Hematopoietic multipotent progenitor cell treated with erythropoietin and hydrocortisone succinate and interleukin-3 and kit ligand, for 17 days (in vitro differentiated cells): ENCODE data around the gene ZNRD2.

Experiments
- DNase-seq: peaks from one replicate; pipeline ENCODE4 v3.0.0-alpha.2; 2015; ENCODE audit warnings: low spot score

The ZNRD2 gene

GRCh38 chr11:65538232-65538914 is 31.9 kb upstream of the ZNRD2 start:
- no peak for DNase-seq

GRCh38 chr11:65538915-65539743 is 31.1 kb upstream of the ZNRD2 start:
- no peak for DNase-seq

- DNase-seq: no peak
These were observed 30.5 kb upstream of the ZNRD2 start for GRCh38 chr11:65539744-65540289.

GRCh38 chr11:65540290-65541092 is 29.8 kb upstream of the ZNRD2 start:
- peak; percentile 91 for DNase-seq

GRCh38 chr11:65541093-65541982 is 28.9 kb upstream of the ZNRD2 start:
- DNase-seq: no peak

GRCh38 chr11:65542738-65543390 is 27.4 kb upstream of the ZNRD2 start:
- no peak for DNase-seq

- DNase-seq: no peak
These were observed 24.4 kb upstream of the ZNRD2 start for GRCh38 chr11:65545853-65546216.

- peak; percentile 95 for DNase-seq
These were observed 23.9 kb upstream of the ZNRD2 start for GRCh38 chr11:65546217-65546958.

- no peak for DNase-seq
These were observed 22.7 kb upstream of the ZNRD2 start for GRCh38 chr11:65547446-65548125.

- no peak for DNase-seq
These were observed 21.9 kb upstream of the ZNRD2 start for GRCh38 chr11:65548395-65548794.

- no peak for DNase-seq
These were observed 21.2 kb upstream of the ZNRD2 start for GRCh38 chr11:65549096-65549495.

GRCh38 chr11:65551572-65552387 is 18.5 kb upstream of the ZNRD2 start:
- DNase-seq: peak; percentile 73

GRCh38 chr11:65552388-65552951 is 17.8 kb upstream of the ZNRD2 start:
- DNase-seq: no peak

- peak; percentile 63 for DNase-seq
These were observed 16.8 kb upstream of the ZNRD2 start for GRCh38 chr11:65553301-65554001.

GRCh38 chr11:65554057-65554818 is 16.0 kb upstream of the ZNRD2 start:
- DNase-seq: no peak

GRCh38 chr11:65554842-65555430 is 15.3 kb upstream of the ZNRD2 start:
- no peak for DNase-seq
